ENCODE results near the gene C1orf159. TPM values are rescaled to one million over a fixed set of nuclear protein-coding genes. Genes with fewer than 3 reads are reported as not detected.

C1orf159 gene
- total and polyA plus RNA-seq, 9 of the 15 experiments (the other 6 are each of a cell fraction or from before 2014, with no cell fraction given): 0.28 to 54.9 (median 10.6) TPM

GRCh38 chr1:1062348-1063163 is 53.3 kb downstream of the C1orf159 start (continued):
- TF ChIP-seq ZNF407 (IDR thresholded peaks at IDR 0.05; ENCODE audit: low read depth): no peak
- TF ChIP-seq BDP1 (IDR thresholded peaks at IDR 0.05; ENCODE audit: insufficient read depth, insufficient read length): no peak
- TF ChIP-seq VEZF1 (CRISPR knock-in tag; IDR thresholded peaks at IDR 0.05): peak; percentile 54; the same call in 1 of the 2 replicates
- no peak for TF ChIP-seq TEAD2 (tag; IDR thresholded peaks at IDR 0.05)
- no peak for TF ChIP-seq ZC3H11A (IDR thresholded peaks at IDR 0.05; ENCODE audit: low read depth, low read length)
- TF ChIP-seq TFAP4 (CRISPR knock-in tag; IDR thresholded peaks at IDR 0.05; ENCODE audit: borderline replicate concordance): peak; percentile 61; the same call in 1 of the 2 replicates
- TF ChIP-seq ARID3B (CRISPR knock-in tag; IDR thresholded peaks at IDR 0.05; ENCODE audit: borderline replicate concordance): 0 out of 2 replicates have a peak, but pooled peaks have one; percentile 33
- no peak for TF ChIP-seq COPS2 (conservative IDR thresholded peaks at IDR 0.05)
- TF ChIP-seq ESRRA (IDR thresholded peaks at IDR 0.05; ENCODE audit: borderline replicate concordance, low read depth): no peak
- TF ChIP-seq MYBL2 (IDR thresholded peaks at IDR 0.05; ENCODE audit: low read depth): no peak
- no peak for TF ChIP-seq MYBL2 (CRISPR knock-in tag; IDR thresholded peaks at IDR 0.05; ENCODE audit: borderline replicate concordance)
- TF ChIP-seq ZZZ3 (IDR thresholded peaks at IDR 0.05): no peak
